Lung (tissue), 12 donors: ENCODE data around the gene PRKG1. TPM values are rescaled to one million over a fixed set of nuclear protein-coding genes. Genes with fewer than 3 reads are reported as not detected.

Experiments used
- ATAC-seq: fragments of 200-7000 bp; cut with Tn5 transposase; one replicate; pipeline ENCODE4 v1.9.1; 2020; ENCODE audit warnings: moderate number of reproducible peaks; ENCODE audit not compliant: insufficient read depth, low FRiP score
- DNase-seq, 3 donors: peaks; one replicate each; pipeline ENCODE4 v3.0.0-alpha.2; 2013 to 2017
- H3K27ac ChIP-seq, 2 donors: one replicate each; pipeline ENCODE4 v1.5.1; 2013; ENCODE audit warnings: mild to moderate bottlenecking in 2 of 2, moderate library complexity in 2 of 2, control low read depth in 1 of 2, inconsistent platforms in 1 of 2, low read depth in 1 of 2, low read length in 1 of 2
- H3K27me3 ChIP-seq, 3 donors: one replicate each; pipeline ENCODE4 v1.5.1; 2013; ENCODE audit warnings: low read length in 2 of 3; ENCODE audit not compliant: control insufficient read depth in 3 of 3, insufficient read depth in 3 of 3
- H3K36me3 ChIP-seq, 4 donors: one replicate each; pipeline ENCODE4 v1.5.1; 2013; ENCODE audit warnings: low read length in 4 of 4, mild to moderate bottlenecking in 1 of 4, moderate library complexity in 1 of 4; ENCODE audit not compliant: control insufficient read depth in 4 of 4, insufficient read depth in 4 of 4
- H3K4me1 ChIP-seq, 5 donors: one replicate each; pipeline ENCODE4 v1.5.1; 2013; ENCODE audit warnings: low read length in 5 of 5, mild to moderate bottlenecking in 2 of 5, moderate library complexity in 1 of 5; ENCODE audit not compliant: control insufficient read depth in 5 of 5, insufficient read depth in 5 of 5
- H3K4me3 ChIP-seq: one replicate; pipeline ENCODE4 v1.5.1; 2013; ENCODE audit warnings: mild to moderate bottlenecking, control low read depth, moderate library complexity
- H3K9ac ChIP-seq, 2 donors: one replicate each; pipeline ENCODE4 v1.5.1; 2013; ENCODE audit warnings: low read length in 2 of 2, control low read depth in 1 of 2; ENCODE audit not compliant: insufficient read depth in 1 of 2
- H3K9me3 ChIP-seq, 4 donors: one replicate each; pipeline ENCODE4 v1.5.1; 2013; ENCODE audit warnings: low read length in 3 of 4, mild to moderate bottlenecking in 1 of 4, moderate library complexity in 1 of 4; ENCODE audit not compliant: control insufficient read depth in 4 of 4, insufficient read depth in 3 of 4
- CTCF ChIP-seq: IDR thresholded peaks from 2 replicates; pipeline ENCODE4 v1.5.1; 2012; ENCODE audit warnings: mild to moderate bottlenecking; ENCODE audit errors: control extremely low read depth, extremely low read depth
- WGBS, 2 donors: extraction: QIAGEN DNeasy Blood & Tissue Kit; methylation state at CpG; one replicate each; pipeline ENCODE4 v1.1.7; 2013; 5-methylcytosine and 5-hydroxymethylcytosine counted together
- polyA plus RNA-seq, 2 donors: library from polyadenylated mRNA; stranded (reverse); fragments of 200-250 nt; gene quantifications; one replicate each; pipeline ENCODE4 v1.2.1, GENCODE V29; 2013
- total RNA-seq, 2 donors: library from RNA; depleted of rRNA in 1 of 2; stranded (reverse); fragments of >200 nt in 1 of 2; gene quantifications; one replicate each; pipeline ENCODE4 v1.2.1, GENCODE V29; 2014 to 2021
- donor health status: control.
- donor health status: control.
- donor health status: Bipolar disorder and iron deficiency.
- donor health status: healthy.
- donor health status: DM: yes; HTN: yes; CAD: no.

Gene PRKG1
- total and polyA plus RNA-seq, 4 donors = 2.1 to 50.8 (median 15.1) TPM

- ATAC-seq = no peak
These were observed 1098.3 kb downstream of the PRKG1 start for GRCh38 chr10:52172581-52172980.

GRCh38 chr10:52185256-52185655 is 1111.0 kb downstream of the PRKG1 start:
- Histone ChIP-seq H3K9me3 (peaks cover 0 to 6% (median 0%) of the 10 kb centered on the region in 4 donors), H3K27ac (no peak overlapping the region), H3K4me1 (peaks cover 0 to 2% (median 0%) of the 10 kb centered on the region in 5 donors), H3K9ac (no peak overlapping the region), H3K36me3 (no peaks in the 10 kb centered on the region), H3K4me3 (no peak overlapping the region), H3K27me3 (no peaks in the 10 kb centered on the region)
- no peak for TF ChIP-seq CTCF
- DNase-seq = no peak
- ATAC-seq = no peak

More at GRCh38 chr10:52172581-52172980, 1098.3 kb downstream of the PRKG1 start:
- TF ChIP-seq CTCF = no peak
- DNase-seq = peak; percentile 25 to 80 (median 68)
- no peak overlapping the region for H3K4me3 ChIP-seq
- peaks cover 0 to 5% (median 0%) of the 10 kb centered on the region in 5 donors for H3K4me1 ChIP-seq
- H3K27ac ChIP-seq = no peak overlapping the region
- H3K27me3 ChIP-seq = no peaks in the 10 kb centered on the region
- no peak overlapping the region for H3K9ac ChIP-seq
- WGBS, 2 donors = 72 to 74% methylated on average over 1 of the region's 1 CpG
- no peaks in the 10 kb centered on the region for H3K36me3 ChIP-seq
- no peaks in the 10 kb centered on the region for H3K9me3 ChIP-seq

- Histone ChIP-seq H3K27ac (no peak overlapping the region), H3K4me3 (no peak overlapping the region), H3K36me3 (no peaks in the 10 kb centered on the region), H3K27me3 (no peaks in the 10 kb centered on the region), H3K9ac (no peak overlapping the region), H3K4me1 (peaks cover 0 to 2% (median 0%) of the 10 kb centered on the region in 5 donors), H3K9me3 (no peaks in the 10 kb centered on the region)
- DNase-seq (no peak), ATAC-seq (no peak)
- no peak for TF ChIP-seq CTCF
- WGBS, 2 donors = 56 to 72% methylated on average over 3 of the region's 3 CpGs
These were observed 1113.4 kb downstream of the PRKG1 start for GRCh38 chr10:52187521-52188258.
